GM19463 (cell line): Measurements from ENCODE around the gene LTB4R.

ENCODE experiments used
- ATAC-seq: cut with Tn5 transposase; IDR thresholded peaks from one replicate; pipeline ENCODE4 v1.9.1; 2021; ENCODE audit warnings: mild to moderate bottlenecking, moderate library complexity; ENCODE audit not compliant: unreplicated experiment

The LTB4R gene

DNA sequence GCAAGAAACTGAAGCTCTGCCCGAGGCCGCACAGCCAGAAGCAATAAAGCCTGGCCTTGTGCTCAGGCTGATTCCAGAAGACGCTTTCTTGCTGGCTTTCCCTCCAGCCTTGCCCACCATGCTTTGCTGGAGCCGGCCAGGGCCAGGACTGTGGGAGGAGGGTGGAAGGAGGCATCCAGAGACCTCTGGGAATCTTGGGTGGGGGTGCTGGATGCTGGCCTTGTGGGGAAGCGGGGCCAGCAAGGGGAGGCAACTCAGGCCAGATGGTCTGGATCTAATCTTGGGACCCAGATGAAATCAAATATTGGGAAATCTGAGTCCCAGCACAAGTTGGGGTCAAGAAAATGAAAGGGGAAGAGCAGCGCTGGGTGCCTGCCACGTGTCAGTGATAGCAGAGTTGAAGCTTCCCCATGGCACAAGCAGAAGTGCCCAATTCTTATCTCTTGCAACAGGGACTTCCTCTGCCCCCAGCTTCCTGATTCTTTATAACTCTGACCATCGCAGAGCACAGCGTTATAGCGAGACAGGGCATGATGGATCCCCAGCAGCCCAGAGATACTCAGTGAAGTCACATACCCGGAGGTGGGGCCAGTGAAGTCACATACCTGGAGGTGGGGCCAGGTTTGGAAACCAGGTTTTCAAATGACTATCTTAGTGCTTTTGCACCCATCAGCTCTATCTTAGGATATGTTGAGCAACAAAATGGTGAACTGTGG is 33.5 kb upstream of the LTB4R start:
- ATAC-seq: no peak

DNA sequence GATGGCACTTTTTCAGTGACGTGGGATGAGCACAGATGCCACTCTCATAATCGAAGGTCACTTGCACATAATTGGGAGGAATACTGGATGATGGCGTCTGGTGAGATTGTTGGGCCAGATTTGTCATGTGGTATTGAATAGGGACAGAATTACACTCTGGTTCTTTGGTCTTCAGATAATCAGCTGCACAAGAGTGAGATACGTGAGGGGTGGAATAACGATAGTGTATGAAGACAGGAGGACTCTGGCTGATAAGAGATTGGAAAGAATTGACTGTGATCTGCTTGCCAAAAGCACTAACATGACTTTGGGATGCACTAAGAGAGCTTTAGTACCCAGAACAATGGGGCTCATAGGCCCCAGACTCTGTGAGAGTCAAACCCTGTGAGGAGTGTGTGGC is 32.9 kb upstream of the LTB4R start:
- ATAC-seq: no peak

DNA sequence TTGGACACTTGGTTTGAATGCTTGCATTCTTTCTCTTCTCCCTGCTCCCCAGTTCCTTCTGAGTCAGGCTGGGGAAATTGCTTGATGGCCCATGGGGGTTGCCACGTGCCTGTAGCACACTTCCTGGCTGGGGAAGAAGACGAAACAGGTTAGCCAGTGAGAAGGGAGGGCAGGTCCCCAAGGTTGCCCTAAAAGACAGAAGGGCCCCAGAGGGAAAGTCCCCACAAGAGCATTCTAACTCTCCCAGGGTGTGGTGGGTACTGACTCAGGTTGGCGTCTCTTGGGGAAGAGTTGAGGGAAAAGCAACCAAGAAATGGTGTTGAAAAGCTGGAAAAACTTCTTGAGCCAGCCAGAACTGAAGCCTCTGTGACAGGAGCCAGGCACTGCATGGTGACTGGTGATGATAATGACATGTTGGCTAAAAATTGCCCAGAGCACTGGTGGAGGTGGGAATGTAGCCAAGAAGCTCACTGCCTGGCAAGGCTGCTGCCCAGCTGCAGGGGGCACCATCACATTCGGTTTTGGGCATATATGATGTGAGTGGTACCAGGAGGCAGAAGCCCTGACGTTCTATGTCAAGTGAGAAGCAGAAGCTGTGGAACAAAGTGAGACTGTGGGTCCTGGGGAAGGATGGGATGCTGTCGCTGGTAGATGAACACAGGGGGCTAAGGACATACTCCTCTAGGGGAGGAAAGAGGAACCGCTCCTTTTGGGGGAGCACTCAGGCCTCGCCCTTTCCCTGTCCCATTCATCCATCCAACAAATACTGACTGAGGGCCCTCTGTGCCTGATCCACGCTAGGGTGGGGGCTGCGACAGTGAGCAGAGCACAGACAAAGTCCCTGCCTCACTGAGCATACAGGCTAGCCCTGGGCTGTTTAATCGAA is 31.8 kb upstream of the LTB4R start:
- peak; percentile 79 for ATAC-seq

DNA sequence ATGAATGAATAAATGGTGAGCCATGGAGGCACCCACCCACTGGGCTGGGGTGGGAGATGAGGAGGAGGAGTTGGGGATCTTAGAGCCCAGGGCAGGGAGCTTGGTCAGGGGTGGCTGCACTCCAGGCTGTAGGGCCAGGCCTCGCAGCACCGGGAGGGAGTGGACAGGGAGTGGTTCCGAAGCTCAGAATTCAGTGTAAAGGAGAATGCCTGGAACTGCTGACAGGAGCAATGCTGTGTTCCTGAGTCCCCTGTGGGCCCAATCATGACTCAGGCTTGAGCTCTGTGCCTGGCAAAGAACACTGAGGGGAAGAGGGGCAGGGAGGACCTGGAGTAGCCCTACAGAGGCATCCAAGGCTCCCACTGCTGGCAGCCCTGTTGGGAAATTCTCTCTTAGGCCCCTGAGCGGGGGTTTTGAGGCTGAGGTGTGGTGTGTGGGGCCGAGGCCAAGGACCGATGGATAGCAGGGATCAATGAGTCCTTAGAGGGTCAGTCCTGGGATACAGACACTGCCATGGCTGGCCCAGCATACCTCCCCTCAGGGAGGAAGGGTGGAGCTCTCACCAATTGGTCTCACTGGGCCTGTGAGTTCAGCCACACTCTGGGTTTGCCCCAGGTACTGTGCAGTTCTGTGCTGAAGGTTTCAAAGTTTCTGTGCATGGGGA is 30.4 kb upstream of the LTB4R start:
- no peak for ATAC-seq

DNA sequence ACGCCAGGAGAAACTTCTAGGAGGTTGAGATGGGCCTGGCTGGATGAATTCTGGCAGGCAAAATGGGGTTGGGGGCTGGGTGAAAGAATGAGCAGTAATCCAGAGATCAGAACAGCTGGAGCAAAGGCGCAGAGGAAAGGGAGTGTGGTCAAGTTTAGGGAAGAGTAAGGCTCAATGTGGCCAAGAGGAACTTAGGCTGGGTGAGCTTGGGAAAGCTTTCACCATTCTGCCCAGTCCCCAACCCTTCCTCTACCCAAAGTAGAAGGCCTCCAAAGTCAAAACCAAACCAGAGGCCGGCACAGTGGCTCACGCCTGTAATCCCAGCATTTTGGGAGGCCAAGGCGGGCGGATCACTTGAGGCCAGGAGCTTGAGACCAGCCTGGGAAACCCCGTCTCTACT is 29.7 kb upstream of the LTB4R start:
- no peak for ATAC-seq

DNA sequence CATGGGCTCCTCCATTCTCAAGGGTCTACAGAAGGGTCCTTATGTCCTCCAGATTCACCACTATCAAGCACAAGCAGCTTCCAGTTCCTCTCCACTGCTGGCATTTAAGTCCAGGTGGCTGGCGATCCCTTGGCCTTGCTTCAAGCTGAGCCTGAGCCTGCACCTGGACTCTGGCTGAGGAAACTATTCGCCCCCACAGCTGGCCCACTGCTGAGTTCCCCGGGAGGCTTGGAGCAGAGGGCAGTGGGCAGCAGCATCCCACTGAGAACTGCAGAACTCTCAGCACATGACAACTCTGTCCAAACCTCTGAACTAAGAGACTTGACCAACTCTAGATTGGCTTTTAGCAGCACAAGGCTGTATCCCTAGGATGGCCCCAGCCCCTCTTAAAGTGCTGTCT is 28.6 kb upstream of the LTB4R start:
- no peak for ATAC-seq

DNA sequence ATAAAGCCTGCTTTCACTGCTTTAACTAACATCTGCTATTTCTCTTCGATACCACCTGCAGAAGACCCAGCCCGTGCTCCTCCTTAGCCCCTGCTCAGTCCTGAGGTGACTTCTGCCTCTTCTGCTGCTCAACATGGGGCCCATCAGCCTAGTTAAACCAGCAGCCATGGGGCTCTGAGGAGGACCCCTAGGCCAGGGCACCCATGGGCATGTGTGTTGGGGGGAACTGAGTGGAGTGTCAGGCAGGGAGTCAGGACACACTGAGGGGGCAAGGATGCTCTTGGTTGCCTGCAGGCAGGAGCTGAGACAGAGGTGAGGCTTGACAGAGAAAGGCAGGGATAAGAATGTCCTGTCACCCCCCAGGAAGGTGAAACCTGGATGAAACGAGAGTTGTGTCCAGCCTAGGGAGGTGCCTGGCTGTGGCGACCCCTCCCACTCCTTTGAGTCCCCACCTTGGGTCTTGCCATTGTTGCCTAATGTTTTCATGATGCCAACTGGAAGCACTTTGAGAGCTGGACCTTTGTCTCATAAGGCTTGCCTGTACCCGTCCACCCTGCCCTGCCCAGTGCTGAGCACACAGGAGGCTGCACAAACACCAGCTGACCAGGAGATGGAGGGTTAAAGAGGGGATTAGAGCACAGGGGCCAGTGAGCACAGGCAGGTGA is 27.4 kb upstream of the LTB4R start:
- no peak for ATAC-seq

DNA sequence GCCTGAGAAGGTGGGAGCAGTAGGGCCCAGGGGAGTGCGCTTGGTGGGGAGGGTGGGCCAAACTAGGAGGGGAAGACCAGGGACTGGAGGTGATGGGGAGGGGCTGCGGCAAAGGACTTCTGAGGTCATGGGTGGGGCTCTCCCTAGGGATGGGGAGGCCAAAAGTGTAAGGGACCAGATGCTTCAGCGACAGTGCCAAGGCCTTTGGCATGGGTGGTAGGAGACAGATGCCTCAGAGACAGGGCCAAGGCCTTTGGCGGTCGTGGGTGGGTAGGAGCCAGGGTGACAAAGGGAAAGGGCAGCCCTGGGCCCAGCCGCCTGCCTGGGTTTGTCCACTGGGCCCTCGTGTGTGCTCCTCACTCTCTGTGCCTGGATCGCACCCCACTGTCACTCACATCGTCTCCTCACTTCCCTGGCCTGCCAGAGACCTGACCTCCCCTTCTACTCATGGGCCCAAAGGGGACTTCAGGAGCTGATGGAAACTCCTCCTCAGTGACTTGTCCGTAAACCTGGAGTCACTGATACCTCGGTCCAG is 26.7 kb upstream of the LTB4R start:
- no peak for ATAC-seq

DNA sequence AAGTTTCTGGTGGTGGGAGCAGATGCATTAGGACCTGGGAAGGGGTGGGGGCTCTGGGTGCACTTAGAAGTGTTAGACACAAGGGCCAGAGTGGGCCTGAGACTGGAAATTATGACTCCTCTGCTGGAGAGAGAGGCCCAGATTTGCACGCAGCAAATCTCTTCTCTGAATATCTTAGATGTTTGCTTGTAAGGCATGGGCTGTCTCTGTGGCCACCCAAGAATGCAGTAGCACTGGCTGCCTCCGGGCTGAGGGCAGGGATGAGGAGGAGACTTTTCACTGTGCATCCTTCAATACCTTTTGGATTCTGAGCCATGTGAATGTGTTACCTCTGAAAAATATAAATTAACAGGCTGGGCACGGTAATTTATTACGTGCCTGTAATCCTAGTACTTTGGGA is 26.0 kb upstream of the LTB4R start:
- ATAC-seq: no peak

DNA sequence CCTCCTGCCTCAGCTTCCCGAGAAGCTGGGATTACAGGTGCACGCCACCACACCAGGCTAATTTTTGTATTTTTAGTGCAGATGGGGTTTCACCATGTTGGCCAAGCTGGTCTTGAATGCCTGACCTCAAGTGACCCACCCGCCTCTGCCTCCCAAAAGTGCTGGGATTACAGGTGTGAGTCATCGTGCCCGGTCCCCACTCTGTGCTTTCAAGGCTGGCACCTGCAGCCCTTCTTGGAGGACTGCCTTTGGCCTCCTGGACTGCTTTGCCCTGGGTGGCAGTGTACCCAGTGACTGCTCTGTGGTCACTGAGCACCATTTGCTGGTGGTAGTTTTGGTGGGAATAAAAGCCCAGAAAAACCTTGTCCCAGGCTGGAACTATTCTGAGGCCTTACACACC is 24.3 kb upstream of the LTB4R start:
- no peak for ATAC-seq

DNA sequence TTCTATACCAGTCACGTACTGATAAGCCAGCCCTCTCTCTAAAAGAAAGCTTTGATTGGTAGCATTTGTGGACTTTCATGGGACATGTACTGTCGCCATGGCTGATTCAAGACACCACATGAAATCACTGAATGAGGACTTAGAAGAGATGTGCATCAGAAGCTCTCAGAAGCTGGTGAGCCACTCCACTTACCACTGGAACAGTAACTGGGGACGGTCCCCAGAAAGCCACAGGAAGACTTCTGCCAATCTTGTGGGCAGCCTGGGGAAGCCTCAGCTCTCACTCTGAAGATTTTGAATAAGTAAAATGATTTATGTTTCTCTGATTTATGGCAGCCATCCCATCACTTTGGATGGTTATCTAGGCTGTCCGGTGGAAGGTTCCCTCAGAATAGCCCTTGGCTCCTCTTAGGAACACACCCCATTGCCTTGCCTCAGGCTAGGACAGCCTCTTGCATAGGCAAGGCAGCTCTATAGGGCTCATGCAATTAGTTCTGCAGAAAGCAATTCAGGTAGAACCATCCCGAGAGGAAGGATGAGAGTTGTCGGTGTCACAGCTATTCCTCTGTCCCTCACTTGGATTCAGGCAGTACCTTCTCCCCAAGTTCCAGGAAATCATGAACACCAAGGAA is 21.5 kb upstream of the LTB4R start:
- ATAC-seq: peak; percentile 95

DNA sequence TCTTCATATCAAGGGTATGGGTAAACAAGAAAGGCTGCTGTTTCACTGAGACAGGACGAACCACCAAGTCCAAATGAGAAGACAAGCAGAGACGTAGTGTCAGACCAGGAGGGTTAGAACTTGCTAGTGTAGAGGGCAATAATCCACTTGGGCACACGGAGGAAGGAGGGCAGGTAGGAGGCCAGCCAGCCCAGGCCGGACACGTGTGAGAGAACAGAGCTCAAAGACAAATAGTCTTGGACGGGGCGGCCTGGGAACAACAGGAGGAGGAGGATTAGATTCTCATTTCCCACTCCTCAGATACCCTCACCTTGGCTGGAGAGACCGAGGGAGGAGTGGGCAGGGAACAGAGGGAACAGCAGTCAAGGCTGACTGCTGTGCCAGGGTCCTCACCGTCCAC is 20.6 kb upstream of the LTB4R start:
- no peak for ATAC-seq

DNA sequence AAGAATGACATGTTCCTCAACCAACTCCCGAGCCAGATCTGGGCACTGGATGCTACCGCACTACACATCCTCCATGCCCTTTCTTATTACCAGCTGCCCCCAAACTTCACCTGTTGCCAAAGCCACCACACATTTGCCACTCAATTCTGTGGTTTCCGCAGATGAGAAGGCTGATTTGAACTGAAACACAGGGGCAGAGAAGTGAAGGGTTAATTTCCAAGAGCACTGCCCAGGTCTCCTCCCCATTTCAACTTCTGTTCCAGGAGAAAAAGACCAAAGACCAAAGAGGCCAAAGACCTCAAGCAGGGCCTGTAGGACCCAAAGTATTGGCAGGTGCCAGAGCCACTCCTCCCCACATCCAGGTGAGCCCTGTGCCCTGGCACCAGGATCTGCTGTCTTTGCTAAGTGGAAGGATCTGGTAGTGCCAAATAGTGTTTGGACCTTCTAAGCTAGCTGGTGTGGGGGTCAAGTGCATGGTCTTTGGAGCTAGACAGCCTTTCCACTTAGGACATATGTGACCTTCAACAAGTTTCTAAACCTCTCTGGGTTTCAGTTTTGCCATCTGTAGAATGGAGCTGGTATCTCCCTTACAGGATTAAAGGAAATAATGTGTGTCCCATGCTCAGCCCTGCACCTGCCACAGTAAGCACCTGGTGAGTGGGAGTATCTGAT is 19.7 kb upstream of the LTB4R start:
- no peak for ATAC-seq

DNA sequence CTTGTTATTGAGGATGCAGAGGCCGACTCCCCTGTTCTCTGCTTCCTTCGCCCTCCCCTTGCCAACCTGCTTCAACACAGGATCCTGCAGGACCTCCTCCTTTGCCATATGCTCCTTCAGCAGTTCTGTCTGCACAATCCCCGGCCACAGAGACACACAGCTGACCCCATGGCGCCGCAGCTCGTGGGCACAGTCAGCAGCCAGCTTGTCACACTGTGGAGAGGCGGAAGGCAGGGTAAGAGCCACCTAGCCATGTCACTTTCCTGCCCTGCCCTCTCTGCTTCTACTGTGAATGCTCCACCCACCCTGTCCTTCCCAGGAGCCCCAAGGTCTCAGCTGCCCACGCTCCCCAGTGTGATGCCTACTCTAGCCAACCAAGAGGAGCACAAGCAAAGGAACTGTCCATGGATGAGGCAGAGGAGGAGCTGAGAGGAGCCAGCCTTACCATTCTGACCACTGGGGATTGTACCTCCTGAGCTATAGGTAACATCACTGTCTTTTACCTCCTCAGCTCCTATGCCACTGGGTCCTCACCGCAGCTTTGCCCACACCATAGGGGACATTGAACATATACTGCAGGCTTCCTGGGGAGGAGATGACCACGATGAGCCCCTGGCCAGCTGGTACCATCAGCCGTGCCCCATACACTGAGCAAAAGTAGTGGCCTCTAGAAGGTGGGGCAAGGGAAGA is 19.0 kb upstream of the LTB4R start:
- ATAC-seq: no peak

DNA sequence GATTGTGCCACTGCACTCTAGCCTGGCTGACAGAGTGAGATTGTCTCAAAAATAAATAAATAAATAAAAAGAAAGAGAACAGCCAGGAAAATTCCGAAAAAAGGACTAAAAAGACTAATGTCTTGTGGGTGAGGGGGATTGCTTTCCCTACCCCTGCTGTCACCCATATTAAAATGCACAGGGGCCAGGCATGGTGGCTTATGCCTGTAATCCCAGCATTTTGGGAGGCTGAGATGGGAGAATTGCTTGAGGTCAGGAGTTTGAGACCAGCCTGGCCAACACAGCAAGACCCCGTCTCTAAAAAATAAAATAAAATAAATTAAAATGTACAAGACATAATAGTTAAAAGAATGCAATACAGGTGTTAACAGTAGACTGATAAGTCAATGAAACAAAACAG is 17.8 kb upstream of the LTB4R start:
- no peak for ATAC-seq

DNA sequence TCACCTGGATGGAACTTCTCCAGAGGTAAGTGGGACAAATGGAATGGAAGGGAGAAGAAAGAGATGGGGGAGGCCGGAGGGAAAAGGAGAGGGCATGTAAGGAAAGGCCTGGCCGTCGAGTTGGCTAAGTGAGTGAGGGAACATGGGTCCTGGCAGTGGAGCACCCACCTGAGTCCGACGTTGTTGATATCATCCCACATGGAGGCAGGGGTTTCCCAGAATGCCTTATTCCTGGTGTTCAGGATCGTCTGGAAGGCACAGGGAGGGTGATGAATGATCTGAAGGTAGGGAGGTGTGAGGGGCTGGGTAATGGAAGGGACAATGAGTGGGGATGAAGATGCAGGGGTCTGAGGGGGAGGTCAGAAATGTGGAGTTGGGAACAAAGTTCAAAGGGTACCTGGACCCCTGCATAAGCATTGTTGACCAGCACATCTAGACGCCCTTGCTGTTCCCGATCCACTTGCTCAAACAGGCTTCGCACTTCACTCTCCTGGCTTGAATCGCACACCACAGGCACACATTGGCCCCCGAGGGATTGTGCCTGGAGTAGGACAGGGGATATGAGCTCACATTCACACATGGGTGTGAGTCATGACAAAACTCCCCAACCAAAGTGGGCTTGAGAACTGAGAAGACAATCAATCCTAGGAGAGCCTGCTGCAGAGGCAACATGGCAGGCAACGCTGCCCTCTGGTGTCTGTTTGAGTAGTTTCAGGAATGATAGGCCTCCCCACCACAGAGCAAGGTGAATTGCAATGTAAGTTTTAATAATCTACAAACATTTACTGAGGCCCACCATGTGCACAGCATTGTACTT is 14.8 kb upstream of the LTB4R start:
- ATAC-seq: peak; percentile 54

DNA sequence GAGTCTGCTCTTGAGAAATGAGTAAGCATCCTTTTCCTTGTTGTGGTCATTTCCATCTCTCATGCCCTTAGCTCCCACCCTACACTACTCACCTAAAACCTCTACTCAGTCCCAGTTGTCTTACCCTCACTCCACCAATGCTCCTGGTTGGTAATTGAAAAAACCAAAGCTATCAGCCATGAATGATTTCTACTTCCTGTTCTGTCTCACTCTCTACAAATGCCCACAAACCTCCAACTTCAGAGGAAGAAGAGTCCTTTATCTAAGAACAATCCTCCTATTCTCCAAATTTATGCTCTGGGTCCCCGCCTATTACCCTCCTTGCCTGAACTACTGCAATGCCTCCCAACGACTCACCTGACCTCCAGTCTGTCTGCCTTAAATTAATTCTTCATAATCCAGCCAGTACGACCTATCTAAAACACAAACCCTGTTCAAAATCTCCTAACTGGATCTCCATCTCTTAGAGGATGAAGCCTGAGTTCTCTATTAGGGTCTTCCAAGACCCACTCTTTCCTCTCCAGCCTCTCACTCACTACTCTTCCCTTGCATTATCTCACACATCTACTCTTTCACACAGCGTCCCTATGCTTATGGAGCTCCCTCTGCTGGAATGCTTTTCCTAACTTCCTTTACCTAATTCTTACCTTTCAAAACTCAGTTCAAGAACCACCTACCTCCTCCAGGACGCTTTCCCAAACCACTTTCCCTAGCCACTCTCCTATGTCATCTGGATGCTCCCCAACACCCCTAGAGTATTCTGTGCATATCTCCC is 13.9 kb upstream of the LTB4R start:
- ATAC-seq: no peak

DNA sequence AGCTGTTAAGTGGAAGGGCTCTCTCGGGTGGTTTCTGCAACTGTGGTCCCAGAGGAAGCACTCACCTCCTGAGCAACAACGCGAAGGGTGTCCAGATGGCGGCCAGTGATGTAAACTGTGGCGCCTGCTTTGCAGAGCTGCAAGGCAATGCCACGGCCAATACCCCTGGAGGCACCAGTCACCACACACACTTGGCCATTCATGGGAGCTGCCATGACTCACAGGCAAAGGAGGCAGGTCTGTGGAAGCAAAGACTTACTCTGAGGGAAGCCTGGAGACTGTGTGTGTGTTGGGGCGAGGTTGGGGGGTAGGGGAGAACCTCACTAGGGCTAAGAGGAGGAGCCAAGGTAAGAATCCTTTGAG is 12.4 kb upstream of the LTB4R start:
- ATAC-seq: peak; percentile 1
